Tibial nerve (tissue), 4 donors: ENCODE data around the gene GSTO1.

ENCODE experiments used
- CTCF ChIP-seq, 5 experiments: fragments of 200-600 bp in 3 of 5; fragments of 450-650 bp in 2 of 5; sonication (generic) in 3 of 5; IDR thresholded peaks; one replicate each; pipeline ENCODE4 v1.5.1; 2016 to 2019; ENCODE audit warnings: antibody characterized with exemption in 5 of 5, mild to moderate bottlenecking in 3 of 5, moderate library complexity in 2 of 5
- EP300 ChIP-seq, 2 donors: sonication (generic); formaldehyde crosslinking; IDR thresholded peaks; one replicate each; pipeline ENCODE4 v1.6.1; 2017; ENCODE audit warnings: antibody characterized with exemption in 2 of 2, mild to moderate bottlenecking in 1 of 2
- POLR2A ChIP-seq, 2 donors: fragments of 450-650 bp; IDR thresholded peaks; one replicate each; pipeline ENCODE4 v1.6.1; 2017; ENCODE audit warnings: antibody characterized with exemption in 2 of 2, mild to moderate bottlenecking in 2 of 2, moderate library complexity in 2 of 2

GRCh38 chr10:104260775-104261115 lies 6.1 kb downstream of the GSTO1 start:
- no peak for TF ChIP-seq CTCF (IDR thresholded peaks at IDR 0.05)
- TF ChIP-seq POLR2A (IDR thresholded peaks at IDR 0.05), result no peak
- TF ChIP-seq EP300 (IDR thresholded peaks at IDR 0.05), result no peak
